HG03095 (cell line): ENCODE data around the gene SFSWAP.

Experiments
- ATAC-seq: cut with Tn5 transposase; IDR thresholded peaks from one replicate; pipeline ENCODE4 v1.9.1; 2021; ENCODE audit warnings: moderate library complexity; ENCODE audit not compliant: unreplicated experiment

SFSWAP gene

GRCh38 chr12:131831635-131832041 is 120.7 kb downstream of the SFSWAP start:
- ATAC-seq = no peak

- no peak for ATAC-seq
Measured at GRCh38 chr12:131832321-131833231, 121.7 kb downstream of the SFSWAP start.

GRCh38 chr12:131833288-131833895 is 122.5 kb downstream of the SFSWAP start:
- ATAC-seq = no peak

GRCh38 chr12:131833896-131834641 is 123.2 kb downstream of the SFSWAP start:
- ATAC-seq = no peak

GRCh38 chr12:131834798-131835615 is 124.1 kb downstream of the SFSWAP start:
- no peak for ATAC-seq

GRCh38 chr12:131835616-131836171 is 124.8 kb downstream of the SFSWAP start:
- ATAC-seq = no peak

GRCh38 chr12:131836193-131836592 is 125.3 kb downstream of the SFSWAP start:
- no peak for ATAC-seq

- no peak for ATAC-seq
Measured at GRCh38 chr12:131836714-131837397, 126.0 kb downstream of the SFSWAP start.

- ATAC-seq = no peak
Measured at GRCh38 chr12:131840643-131841416, 129.9 kb downstream of the SFSWAP start.

GRCh38 chr12:131841547-131841946 is 130.7 kb downstream of the SFSWAP start:
- ATAC-seq = no peak

GRCh38 chr12:131842169-131842568 is 131.3 kb downstream of the SFSWAP start:
- ATAC-seq = no peak

GRCh38 chr12:131843527-131843926 is 132.6 kb downstream of the SFSWAP start:
- ATAC-seq = no peak

- no peak for ATAC-seq
Measured at GRCh38 chr12:131844140-131844539, 133.2 kb downstream of the SFSWAP start.

- ATAC-seq = no peak
Measured at GRCh38 chr12:131844656-131845055, 133.8 kb downstream of the SFSWAP start.

GRCh38 chr12:131845121-131845520 is 134.2 kb downstream of the SFSWAP start:
- no peak for ATAC-seq

GRCh38 chr12:131847456-131847855 is 136.6 kb downstream of the SFSWAP start:
- no peak for ATAC-seq

GRCh38 chr12:131848753-131849152 is 137.9 kb downstream of the SFSWAP start:
- no peak for ATAC-seq
